HG03025 (cell line): ENCODE measurements around the gene GALNTL6.
"Not testable (repeated sequence)": the region's sequence is repeated elsewhere in the genome, so short reads cannot be mapped to it uniquely, and the experiment has no call there.

Source experiments
- ATAC-seq: cut with Tn5 transposase; IDR thresholded peaks from one replicate; pipeline ENCODE4 v1.9.1; 2021; ENCODE audit warnings: mild to moderate bottlenecking, moderate library complexity; ENCODE audit not compliant: unreplicated experiment, low FRiP score

GALNTL6 gene

GRCh38 chr4:172892300-172892699 is 1079.1 kb downstream of the GALNTL6 start:
- ATAC-seq = peak; percentile 63

DNA sequence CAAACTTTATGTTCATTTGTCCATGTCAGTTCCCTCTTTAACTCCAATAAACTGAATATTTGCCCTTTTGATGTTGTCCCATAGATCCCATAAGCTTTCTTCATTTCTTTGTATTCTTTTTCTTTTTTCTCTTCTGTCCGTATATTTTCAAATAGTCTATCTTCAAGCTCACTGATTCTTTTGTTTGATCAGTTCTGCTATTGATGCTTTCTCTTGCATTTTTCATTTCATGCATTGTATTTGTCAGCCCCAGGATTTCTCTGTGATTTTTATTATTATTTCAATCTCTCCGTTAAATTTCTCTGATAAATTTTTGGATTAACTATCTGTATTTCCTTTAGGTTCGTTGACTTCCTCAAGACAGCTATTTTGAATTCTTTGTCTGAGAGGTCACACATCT is 1082.5 kb downstream of the GALNTL6 start:
- ATAC-seq = no peak

DNA sequence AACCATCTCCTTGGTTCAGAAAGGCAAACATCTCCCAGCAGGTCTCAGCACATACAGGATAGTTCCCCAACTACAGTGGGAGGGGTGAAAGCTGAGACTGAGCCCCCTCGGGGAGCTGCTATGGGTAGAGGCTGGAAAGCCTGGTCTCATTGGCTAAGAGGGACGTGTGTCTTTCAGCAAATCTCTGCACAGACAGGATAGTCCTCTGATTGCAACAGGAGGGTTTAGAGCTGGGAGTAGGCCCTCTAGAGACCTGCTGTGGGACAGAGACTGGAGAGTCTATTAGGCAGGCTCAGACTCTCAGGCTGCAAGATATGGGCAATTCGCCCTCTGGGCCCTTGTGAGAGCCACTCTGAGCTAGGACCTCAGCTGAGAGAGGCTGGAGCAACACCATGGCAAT is 1083.8 kb downstream of the GALNTL6 start:
- ATAC-seq = no peak

- ATAC-seq = no peak
These were observed 1085.5 kb downstream of the GALNTL6 start for GRCh38 chr4:172898715-172899114.

- ATAC-seq = no peak
These were observed 1086.7 kb downstream of the GALNTL6 start for GRCh38 chr4:172899861-172900260.

DNA sequence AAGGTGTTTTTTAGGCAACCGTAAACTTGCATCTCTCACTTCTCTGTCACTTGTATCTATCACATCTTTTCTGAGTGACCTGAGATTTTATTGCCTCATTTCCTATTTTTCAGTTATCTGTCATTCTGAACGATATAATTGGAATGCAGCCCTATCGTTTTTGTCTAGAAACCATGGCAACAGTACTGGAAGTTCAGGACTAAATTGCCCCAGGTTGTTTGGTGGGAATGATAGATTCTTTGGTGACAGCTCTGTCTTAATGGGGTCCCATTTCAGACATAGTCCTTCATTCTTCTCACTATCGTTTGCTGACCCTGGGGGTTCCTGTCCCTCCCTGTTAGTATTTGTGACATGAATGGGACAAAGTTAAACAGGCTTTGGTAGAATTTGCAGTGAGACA is 1087.7 kb downstream of the GALNTL6 start:
- ATAC-seq = no peak

DNA sequence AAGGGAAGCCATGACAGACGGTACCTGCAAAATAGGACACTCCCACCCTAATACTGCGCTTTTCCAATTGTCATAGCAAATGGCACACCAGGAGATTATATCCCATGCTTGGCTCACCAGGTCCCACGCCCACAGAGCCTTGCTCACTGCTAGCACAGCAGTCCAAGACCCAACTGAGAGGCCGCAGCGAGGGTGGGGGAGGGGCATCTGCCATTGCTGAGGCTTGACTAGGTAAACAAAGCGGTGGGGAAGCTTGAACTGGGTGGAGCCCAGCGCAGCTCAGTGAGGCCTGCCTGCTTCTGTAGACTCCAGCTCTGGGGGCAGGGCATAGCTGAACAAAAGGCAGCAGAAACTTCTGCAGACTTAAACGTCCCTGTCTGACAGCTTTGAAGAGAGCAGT is 1099.3 kb downstream of the GALNTL6 start:
- ATAC-seq = not testable (repeated sequence)

DNA sequence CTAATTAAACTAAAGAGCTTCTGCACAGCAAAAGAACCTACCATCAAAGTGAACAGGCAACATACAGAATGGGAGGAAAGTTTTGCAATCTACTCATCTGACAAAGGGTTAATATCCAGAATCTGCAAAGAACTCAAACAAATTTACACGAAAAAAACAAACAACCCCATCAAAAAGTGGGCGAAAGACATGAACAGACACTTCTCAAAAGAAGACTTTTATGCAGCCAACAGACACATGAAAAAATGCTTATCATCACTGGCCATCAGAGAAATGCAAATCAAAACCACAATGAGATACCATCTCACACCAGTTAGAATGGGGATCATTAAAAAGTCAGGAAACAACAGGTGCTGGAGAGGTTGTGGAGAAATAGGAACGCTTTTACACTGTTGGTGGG is 1104.2 kb downstream of the GALNTL6 start:
- ATAC-seq = not testable (repeated sequence)

DNA sequence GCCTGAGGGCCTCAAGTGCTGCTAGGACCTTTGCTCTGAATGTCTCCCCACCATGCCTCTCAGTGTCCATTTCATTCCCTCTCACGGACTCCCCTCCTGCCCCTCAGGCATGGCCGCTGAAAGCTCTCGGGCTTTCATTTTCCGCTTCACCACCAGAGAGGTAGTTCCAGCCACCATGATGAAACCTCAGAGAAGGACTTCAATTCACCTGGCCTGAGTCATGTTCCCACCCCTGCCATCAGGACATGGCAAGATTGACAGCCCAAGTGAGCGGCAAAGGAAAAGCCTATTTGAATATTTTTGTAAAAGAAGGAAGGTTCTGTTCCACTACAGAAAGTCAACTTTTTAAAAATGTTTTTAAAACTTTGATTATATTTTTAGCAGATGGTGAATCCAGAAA is 1106.1 kb downstream of the GALNTL6 start:
- ATAC-seq = no peak

GRCh38 chr4:172927096-172927814 is 1114.1 kb downstream of the GALNTL6 start:
- ATAC-seq = no peak

GRCh38 chr4:172928347-172928746 is 1115.1 kb downstream of the GALNTL6 start:
- no peak for ATAC-seq

DNA sequence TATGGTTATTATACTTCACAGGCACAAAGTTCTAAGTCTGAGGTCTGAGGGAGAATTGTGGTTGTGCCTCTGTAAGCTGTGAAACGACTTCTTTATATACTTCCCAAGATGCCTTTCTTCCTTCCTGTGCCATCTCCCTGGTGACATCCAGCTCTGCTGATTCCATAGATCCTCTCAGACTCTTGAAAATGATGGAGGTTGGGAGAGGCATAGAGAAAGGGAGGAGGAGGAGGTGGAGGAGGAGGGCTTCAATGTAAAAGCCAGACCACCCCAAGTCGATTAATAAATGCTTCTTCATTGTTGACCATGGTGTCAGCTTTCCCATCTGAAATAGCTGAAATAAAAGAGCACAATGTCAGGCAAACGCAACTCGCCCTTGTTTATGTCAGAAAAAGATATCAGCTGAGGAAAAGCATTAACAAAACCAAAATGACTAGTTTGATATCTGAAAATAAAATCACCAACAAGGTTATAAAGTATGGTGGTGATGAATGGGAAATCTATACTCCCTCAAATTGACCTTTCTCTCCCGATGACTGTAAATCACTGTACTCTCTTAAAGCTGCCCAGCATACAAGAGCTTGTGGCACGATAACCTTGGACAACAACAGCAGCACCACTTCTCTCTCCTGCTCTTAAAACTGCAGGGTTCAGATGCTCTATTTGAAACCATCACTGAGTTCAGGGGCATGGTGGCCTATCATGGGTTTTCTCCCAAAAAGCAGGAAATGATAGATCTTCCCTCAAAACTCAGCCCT is 1125.0 kb downstream of the GALNTL6 start:
- ATAC-seq = no peak

GRCh38 chr4:172938870-172939269 is 1125.7 kb downstream of the GALNTL6 start:
- no peak for ATAC-seq

DNA sequence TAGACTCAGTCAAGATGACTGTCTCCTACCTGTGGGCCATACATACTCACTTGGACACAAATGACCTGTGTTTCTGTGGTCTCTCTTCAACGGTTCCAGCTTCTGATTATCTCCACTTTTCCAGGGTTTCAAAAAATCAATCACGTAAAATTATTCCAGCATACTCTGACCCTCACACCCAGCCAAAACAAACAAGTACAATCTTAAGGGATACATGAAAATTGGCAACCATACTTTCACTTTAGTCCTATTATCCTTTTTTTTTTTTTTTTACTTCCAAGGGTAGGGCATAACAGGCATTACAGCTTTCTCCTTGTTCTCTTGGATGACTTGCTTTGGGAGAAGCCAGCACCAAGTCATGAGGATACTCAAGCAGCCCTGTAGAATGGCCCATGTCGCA is 1129.6 kb downstream of the GALNTL6 start:
- no peak for ATAC-seq

DNA sequence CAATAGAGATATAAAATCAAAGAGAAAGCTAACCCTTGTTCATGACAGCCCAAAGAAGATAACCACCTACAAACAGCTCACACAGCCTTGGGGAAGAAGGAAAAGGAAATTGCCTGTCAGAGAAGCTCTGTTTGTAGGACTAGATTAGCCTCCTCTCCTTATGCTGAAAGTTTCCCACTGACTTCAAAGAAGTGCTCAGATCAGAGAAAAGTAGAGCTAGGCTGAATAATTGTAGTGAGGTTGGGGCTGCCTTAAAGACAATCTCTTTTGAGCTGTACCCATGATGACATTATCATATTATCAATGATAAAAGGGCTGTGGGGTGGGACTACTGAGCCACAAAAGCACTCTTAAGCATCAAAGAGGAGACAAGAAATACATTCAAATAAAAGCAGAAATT is 1132.4 kb downstream of the GALNTL6 start:
- ATAC-seq = no peak

GRCh38 chr4:172946503-172946902 is 1133.3 kb downstream of the GALNTL6 start:
- ATAC-seq = no peak

DNA sequence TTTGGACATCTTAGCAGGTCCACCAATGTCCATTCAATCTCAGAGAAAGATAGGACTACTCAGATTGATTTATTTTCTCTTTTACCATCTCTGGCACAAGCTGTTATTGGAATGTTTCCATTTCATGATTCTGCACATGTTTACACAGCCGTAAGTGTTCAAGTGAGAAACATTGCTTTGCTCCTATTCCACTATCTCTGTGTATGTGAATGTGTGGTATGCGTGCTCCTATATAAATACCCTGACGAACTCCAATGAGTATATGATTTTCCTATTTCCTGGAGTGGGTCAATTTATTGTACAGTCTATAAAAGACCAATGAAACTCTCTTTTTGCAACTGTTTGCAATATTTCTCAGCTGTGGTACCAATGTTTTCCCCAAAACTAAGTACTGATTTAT is 1134.4 kb downstream of the GALNTL6 start:
- no peak for ATAC-seq

DNA sequence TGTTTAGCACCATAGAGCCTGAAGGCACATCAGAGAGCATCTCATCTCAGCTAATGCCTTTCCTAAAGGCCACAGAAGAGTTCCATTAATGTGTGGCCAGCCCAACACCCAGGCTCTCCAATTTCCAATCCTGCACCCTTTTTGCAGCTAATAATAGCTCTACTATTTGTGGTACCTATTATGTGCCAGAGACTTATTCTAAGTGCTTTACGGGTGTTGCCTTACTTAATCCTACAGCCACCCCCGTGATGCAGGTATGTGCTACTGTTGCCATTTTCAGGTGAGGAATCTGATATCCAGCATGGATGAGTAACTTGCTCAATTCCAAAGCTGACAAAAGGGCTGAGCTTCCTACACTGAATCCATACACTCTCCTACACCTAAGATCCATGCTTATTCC is 1137.8 kb downstream of the GALNTL6 start:
- ATAC-seq = no peak

- no peak for ATAC-seq
These were observed 1138.7 kb downstream of the GALNTL6 start for GRCh38 chr4:172951679-172952451.

DNA sequence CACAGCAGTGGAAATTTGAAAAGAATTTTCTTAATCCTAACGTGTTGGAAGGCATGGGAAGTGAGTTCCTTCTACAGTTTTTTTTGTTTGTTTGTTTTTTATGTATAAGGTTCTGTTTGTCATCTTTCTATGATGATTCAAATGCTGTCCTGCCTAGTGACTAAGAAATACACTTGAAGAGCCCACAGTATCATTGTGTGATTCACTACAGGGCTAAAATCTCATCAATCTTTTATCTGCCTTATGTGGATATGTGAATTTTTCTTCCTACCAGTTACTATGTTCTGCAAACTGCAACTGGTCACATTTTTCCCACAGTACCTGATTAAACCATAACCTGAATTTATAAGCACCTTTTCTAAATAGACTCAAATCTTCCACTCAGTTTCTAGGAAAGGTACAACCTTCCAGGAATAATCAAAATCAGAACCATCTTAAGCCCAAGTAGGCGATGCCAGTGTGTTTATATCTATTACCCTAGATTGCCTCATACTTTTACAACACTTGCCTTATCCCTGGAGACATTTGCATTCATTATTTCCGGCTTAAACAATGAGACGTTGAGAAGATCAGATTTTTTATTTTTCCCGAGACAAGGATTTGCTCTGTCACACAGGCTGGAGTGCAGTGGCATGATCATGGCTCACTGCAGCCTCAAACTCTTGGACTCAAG is 1140.8 kb downstream of the GALNTL6 start:
- no peak for ATAC-seq

DNA sequence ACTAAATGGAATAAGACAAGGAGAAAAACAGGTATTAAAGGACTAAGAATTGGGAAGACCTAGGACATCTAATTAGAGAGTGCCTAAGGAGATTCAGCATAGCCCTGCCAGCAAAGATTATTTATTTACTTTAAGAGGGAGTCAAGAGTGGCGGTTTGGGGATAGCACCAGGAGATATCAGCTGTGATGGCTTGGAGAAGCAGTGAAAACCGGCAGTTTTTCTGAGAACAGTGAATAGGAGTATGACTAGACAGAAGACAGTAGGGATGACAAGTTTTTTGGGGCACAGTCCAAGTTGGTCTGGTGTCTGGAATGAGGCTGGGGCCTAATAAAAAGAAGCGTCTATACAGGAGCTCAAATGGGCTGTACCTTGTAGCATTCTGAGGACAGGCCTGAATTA is 1143.1 kb downstream of the GALNTL6 start:
- ATAC-seq = not testable (repeated sequence)
